CD4-positive, alpha-beta T cell treated with Interferon gamma for 1 hour (primary cell): ENCODE results near the gene TATDN2.
"Not testable (repeated sequence)": the region's sequence is repeated elsewhere in the genome, so short reads cannot be mapped to it uniquely, and the experiment has no call there.

Source experiments
- DNase-seq: peaks from one replicate; pipeline ENCODE4 v3.0.0-alpha.2; 2020

TATDN2 gene

DNA sequence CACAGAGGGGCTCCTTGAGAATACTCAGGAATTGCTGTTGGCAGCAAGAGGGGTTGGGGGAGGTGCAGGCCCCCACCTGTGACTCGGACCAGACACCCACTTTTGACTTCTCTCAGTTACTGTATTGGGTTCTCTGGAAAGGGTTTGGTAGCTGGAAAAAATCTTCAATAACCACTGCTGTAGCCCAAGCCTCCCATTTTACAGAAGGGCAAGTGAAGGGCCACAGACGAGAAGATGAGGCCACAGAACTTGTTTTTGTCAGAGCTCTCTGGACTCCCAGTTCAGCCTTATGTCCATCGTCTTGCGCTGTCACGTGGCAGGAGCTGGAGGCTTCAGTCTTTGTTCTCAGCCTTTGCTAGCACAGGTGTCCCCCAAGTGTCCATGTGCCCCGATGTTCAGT, 12.7 kb upstream of the TATDN2 start:
- DNase-seq = no peak

DNA sequence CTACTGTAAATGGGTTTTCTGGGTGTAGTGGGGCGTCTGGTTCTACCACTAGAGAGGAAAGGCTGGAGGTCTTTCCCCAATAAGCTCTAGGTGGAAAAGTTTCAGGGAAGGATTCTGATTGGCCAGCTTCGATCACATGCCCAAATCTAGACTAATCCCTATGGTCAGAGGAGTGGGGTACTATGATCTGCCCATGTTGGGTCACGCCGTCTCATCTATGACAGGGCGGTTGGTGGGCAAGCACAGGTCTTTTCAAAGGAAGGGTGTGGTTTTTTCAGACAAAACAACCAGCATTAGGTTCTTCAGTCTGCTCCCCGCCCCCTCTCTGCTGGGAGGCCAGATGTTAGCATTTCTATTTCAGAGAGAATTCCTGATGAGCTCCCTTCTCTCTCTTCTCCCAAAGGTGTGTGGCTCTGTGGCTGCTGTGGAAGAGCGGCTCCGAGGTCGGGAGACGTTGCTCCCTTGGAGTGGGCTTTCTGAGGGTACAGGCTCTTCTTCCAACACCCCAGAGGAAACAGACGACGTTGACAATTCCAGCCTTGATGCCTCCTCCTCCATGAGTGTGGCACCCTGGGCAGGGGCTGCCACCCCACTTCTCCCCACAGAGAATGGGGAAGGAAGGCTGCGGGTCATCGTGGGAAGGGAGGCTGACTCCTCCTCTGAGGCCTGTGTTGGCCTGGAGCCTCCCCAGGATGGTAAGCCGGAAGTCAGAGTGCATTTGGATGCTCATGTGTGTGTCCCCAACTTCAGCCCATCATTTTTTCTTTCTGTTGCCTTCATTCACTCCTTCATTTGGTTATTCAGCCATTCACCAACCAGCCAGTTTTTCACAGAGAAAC, 9.7 kb upstream of the TATDN2 start:
- DNase-seq = peak; percentile 39

DNA sequence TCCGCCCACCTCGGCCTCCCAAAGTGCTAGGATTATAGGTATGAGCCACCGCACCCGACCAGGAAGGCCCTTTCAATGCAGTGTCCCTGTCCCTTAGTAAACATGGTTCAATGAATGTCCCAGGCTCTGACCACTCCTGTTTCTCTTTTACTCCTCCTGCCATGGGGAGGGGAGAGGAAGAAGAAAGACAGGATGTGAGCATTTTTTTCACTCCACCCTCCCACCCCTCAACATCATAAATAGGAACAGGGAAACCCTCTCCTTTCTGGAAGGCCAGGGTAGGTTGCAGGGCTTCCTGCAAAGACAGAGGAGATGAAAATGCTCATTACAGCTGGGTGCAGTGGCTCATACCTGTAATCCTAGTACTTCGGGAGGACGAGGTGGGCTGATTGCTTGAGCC, 7.5 kb upstream of the TATDN2 start:
- DNase-seq = no peak

DNA sequence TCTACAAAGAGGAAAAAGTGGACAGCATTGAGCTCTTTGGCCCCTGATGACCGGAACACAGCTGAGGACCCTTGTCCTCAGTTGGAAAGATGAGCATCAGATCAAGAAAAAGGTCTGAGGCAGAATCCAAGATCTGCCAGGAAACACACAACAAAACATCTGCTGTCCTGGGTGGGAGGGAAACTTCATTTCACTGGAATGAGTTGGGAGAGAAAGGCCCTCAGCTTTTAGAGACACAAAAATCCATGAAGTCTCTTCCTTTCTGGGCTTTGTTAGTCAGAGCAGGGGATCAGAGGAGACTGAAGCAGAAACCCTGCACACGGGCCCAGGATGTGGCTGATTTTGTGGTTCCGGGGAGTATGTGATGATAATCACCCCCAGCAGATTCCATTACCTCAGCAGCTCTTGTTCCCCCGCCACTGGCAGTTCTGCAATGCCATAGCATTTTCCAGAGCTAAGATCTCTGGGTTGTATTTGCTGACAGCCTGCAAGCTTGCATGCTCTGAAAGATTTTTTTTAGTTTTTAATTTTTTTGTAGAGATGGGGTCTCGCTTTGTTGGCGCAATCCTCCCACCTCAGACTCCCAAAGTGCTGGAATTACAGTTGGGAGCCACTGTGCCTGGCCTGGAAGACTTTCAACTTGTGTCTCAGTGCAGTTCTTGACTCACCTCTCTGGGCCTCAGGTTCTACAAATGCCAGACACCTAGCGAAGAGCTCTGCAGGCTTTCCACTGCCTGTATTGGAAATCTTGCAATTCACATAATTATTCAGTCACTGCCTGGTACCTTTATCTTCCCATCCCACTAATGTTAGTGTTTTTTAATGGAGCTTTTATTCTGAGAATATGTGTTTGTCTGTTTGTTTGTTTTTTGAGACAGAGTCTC, 5.8 kb upstream of the TATDN2 start:
- DNase-seq = peak; percentile 56

DNA sequence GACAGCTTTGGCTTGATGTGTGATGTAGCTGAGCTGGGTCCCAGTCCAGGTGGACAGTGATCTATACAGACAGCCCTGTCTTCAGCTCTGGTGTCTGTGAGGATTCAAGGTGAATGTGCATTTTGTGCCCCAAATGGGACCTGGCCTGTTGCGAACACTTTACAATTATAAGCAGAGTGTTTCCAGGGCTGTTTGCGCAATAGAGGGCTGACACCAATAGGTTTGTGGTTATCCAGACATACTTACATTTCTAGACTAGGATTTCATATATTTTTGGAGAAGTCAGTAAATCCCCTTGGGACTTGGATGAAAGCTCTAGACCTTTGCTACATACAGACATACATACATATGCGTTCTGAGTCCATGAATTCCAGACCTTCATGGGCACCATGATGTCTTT, 4.2 kb upstream of the TATDN2 start:
- no peak for DNase-seq

DNA sequence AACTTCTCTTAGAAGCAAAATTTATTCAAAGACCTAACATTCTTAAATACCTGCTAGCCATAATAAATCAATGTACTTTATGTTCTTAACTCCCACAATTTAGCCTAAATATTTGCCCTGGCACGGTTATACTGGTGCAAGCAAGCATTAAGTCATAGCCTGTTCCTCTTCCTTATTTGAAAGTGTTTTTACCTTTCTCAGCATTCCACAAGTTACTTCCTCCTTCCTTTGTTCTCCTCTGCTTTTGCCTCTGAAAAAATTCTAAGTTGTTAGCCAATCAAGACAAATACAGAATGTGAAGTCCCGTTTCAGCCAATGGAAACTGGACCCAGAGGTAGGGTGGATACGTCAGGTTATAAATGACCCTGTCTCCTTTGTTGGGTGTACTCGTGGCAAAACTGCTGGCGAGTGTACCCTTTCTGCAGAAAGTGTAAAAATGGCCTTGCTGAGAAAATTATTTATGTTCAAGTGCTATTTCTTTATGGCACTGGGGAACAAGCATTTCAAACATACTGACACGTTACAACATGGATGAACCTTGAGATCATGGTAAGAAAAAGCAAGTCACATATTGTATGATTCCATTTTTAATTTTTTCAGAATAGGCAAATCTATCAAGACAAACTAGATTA, 3.1 kb upstream of the TATDN2 start:
- no peak for DNase-seq

DNA sequence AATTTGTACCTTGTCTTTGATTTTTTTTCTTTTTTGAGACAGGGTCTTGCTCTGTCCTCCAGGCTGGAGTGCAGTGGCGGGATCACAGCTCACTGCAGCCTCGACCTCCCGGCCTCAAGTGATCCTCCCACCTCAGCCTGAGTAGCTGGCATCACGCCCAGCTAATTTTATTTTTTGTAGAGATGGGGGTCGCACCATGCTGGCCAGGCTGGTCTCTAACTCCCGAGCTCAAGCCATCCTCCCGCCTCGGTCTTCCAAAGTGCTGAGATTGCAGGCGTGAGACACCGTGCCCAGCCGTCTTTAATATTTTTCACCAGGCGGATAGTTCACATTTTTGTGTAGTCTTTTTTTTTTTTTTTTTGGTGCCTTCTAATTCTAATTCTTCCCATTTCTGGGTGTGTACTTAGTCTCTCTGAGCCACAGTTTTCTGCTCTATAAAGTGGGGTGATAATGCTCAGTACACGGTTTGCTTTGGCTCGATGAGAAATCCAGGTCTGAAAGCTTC, 528 bp upstream of the TATDN2 start:
- DNase-seq = no peak

DNA sequence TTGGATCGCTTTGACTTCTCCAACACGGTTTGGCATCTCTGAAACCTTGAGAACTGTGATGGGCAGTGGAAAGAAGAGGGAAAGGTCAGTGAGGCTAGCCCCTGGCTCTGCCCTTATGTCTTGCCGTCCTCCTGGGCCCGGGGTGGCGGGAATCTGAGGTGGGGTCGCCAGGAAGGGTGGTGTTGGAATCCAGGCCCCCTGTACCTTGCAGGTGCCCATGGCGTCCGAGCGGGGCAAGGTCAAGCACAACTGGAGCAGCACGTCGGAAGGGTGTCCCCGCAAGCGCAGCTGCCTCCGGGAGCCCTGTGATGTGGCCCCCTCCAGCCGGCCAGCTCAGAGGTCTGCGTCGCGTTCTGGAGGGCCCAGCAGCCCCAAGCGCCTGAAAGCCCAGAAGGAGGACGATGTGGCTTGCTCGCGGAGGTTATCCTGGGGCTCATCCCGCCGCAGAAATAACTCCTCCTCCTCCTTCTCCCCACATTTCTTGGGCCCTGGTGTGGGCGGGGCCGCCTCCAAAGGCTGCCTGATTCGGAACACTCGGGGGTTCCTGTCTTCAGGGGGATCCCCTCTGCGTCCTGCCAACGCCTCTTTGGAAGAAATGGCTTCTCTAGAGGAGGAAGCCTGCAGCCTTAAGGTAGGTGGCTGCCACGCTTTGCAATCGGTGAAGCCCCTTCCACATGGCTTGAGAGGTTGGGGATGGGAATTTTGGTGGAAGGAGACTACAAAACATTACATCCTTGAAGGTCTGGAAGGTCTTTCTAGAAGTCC, 907 bp downstream of the TATDN2 start:
- peak; percentile 20 for DNase-seq

DNA sequence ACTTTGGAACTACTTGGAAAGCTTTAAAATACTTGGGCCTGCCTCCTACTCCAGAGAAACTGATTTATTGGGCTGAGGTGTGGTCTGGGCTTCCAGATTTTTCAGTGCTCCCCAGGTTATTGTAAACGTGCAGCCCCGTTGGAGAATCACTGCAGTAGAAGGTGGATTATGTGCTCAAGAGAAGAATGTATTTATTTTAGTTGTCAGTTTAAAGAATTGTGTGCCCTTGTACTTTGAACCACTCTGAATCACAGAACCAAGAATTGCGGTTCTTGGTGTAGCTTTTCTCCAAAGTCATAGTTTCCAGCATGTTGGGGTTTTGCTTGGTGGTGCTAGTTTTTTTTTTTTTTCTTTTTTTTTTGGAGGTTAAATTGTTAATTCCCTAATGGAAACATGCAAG, 1.6 kb downstream of the TATDN2 start:
- no peak for DNase-seq

DNA sequence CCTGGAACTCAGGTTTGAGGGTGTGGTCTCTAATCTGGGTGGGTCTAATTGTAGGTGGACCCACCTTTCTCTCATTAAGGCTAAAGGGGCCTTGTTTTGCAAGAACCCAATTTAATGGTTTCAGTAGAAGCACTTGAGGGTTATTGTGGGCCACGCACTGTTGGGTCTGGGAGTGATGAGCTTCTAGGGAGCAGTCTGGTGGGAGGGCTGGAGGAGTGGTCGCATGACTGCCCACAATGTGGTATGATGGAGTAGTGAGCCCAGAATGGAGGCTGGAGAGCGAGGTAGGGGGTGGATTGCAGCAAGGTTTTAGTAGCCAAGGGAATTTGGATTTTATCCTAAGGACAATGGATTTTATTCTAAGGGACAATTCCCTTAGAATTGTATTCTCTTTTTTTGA, 2.7 kb downstream of the TATDN2 start:
- no peak for DNase-seq

DNA sequence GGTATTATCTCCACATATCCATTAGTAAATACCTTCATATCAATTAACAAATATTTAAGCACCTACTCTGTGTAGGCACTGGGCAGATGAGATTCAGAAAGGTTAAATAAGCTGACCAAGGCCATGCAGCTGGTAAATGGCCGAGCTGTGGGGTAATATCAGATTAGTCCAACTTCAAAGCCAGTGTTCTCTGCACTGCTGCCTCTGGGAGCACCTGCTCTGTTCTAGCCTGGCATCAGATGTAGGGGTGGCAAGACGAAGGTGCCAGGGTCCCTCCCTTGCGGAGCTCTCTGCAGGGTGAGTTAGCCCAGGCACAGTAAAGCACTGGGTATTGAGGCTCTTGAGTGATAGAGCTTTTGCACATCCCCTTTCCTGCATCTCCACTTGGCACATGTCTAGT, 5.5 kb downstream of the TATDN2 start:
- DNase-seq = no peak

DNA sequence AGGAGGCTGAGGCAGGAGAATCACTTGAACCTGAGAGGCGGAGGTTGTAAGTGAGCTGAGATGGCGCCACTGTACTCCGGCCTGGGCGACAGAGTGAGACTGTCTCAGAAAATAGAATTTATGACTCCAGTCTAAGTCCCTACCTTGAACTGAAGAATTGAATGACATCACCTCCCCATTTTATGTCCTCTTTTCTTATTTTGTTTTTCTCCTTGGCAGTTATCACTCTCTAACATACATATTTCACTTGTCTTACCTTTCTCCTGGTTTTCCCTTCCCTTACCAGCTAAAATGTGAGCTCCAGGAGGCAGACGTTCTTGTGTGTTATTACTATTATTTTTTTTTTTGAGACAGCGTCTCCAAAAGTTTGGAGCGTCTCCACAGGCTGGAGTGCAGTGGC, 7.6 kb downstream of the TATDN2 start:
- DNase-seq = no peak

DNA sequence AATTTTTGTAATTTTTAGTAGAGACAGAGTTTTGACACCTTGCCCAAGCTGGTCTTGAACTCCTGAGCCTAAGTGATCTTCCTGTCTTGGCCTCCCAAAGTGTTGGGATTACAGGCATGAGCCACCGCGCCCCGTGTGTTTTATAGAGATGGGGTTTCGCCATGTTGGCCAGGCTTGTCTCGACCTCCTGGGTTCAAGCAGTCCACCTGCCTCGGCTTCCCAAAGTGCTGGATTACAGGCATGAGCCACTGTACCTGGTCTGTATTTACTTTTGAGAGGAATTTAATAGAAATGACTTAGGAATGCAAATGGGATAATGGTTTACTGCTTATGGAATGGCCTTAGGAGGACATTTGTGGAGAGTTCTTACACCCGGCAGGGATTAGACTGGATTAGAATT, 10.8 kb downstream of the TATDN2 start:
- DNase-seq = no peak

DNA sequence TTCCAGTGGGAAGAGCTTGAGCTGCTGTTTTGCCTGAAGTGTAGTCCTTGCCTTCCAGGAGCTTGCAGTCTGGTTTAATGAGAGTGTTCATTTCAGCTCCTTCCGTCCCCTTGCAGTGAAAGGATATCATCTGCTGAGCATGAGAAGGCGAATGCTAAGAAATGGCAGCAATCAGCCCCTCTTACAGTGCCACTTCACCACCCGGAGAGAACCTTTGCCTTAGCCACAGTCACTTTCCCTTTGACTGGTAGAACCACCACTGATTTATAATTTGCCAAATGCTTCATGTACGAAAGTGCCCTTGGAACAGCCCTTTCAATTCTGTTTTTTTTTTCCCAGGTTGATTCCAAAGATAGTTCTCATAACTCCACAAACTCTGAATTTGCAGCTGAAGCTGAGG, 11.5 kb downstream of the TATDN2 start:
- no peak for DNase-seq

DNA sequence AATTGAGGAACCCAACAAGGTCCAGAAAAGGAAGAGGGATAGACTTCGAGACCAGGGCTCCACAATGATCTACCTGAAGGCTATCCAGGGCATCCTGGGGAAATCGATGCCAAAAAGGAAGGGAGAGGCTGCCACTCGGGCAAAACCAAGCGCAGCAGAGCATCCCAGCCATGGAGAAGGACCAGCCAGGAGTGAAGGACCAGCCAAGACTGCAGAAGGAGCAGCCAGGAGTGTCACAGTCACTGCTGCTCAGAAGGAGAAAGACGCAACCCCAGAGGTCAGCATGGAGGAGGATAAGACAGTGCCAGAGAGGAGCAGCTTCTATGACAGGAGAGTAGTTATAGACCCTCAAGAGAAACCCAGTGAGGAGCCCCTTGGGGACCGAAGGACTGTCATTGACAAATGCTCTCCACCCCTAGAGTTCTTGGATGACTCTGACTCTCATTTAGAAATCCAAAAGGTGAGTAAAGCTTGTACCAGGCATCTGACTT, 12.0 kb downstream of the TATDN2 start:
- DNase-seq = no peak

DNA sequence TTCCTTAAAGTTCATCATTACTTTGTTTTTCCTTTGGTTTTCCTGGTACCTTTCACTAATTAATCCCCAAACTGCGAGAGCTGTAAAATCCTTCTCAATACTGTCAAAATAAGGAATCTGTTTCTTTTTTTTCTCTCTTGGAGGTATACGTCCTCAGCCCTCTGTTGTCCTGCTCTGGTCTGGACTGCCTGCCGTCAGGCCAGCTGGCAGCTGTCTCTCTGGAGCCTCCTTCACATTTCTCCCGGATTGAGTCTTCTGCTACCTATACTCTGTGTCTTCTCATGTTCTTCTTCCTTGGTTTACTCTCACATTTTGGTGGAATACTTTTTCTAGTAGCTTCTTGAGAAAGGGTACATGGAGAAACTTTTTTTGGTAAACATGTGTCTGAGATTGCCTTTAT, 13.8 kb downstream of the TATDN2 start:
- DNase-seq = no peak

DNA sequence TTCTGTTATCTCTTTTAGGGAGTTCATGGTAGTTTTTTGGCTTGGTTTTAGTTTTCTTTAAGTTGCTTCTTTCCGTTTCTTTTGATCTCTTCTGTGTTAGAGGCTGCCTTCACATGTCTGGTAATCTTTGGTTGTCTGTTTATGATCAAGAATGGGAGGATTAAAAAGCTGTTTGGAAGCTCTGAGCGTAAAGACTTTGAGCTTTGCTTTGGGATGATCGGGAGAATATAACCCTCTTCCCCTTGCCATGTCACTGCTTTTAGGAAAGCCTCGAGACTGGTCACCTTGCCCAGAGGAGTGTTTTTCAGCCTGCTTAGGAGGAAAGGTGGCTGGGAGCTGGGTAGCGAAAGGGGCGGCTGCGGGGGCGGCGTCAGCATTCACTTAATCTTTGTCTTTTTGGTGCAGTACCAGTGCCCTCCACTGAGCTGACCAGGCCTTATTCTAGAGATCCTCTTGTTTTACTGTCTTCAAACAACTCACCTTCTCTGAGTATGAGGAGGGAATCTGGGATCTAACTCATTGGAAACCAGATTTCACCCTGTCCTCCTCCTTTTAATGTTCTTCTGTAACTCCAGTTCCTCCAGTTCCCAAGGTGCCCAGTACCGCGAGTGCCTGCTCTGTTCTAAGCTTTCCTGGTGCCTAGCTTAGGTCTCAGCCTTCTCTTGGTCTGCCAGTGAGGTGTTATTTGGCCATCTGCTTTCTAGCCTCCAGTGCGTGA, 15.5 kb downstream of the TATDN2 start:
- DNase-seq = peak; percentile 43

DNA sequence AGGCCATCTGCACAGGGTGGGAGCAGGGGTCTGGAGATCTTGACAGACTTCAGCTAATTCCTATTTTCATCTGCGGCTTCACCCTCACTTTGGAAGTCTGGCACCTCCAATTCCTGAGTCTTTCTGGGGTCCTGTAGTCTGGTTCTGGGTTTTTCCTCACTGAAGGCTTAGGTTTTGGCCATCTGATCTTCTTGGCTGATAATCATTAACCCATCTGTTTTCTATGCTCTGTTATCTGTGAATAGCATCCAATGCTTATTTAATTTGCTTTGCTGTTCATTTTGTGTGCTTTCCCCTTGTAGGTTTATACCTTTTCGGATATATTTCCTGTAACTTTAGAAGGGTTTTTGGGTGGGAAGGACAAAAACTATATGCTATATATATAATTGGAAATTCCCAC, 17.6 kb downstream of the TATDN2 start:
- no peak for DNase-seq

DNA sequence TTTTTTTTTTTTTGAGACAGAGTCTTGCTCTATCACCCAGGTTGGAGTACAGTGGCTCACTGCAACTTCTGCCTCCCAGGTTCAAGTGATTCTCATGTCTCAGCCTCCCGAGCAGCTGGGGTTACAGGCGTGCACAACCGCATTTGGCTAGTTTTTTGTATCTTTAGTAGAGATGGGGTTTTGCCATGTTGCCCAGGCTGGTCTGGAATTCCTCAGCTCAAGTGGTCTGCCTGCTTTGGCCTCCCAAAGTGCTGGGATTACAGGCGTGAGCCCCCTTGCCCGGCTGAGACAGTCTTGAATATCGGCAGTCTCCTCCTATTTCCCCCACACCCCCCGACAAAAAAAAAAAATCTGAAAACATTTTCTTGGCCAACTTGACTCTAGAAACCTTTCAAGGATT, 18.7 kb downstream of the TATDN2 start:
- not testable (repeated sequence) for DNase-seq

DNA sequence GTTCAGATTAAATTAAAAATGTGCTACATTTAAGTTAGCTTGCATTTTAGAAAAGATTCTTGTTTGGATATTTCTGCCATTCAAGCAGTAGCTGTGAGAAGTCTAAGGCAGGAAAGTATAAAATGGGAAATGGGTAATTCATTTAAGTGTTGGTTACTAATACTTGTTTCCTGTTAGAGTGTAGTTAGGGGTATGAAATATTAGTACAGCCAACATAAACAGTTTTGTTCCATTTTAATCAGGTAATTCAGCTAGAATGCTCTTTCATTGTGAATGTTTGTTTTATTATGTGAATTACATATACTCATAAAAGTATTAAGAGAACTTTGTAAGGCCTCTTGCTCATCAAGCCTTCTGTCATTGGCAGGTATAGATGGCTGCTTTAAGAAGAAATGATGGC, 19.9 kb downstream of the TATDN2 start:
- DNase-seq = no peak

DNA sequence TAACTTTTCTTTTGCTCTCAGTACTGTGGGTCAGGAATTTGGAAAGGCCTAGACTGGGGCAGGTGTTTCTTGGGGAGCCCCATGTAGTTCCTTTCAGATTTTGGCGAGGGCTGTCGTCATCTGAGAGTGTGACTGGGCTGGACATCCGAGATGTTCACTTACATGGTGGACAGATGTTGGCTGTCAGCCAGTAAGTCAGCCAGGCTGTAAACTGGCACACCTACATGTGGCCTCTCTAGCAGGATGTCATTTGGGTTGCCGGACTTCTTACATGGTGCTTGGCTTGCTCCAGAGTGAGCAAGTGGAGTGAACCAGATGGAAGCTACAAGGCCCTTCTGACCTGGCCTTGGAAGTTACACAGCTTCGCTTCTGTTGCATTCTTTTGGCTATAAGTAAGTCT, 20.7 kb downstream of the TATDN2 start:
- DNase-seq = no peak

DNA sequence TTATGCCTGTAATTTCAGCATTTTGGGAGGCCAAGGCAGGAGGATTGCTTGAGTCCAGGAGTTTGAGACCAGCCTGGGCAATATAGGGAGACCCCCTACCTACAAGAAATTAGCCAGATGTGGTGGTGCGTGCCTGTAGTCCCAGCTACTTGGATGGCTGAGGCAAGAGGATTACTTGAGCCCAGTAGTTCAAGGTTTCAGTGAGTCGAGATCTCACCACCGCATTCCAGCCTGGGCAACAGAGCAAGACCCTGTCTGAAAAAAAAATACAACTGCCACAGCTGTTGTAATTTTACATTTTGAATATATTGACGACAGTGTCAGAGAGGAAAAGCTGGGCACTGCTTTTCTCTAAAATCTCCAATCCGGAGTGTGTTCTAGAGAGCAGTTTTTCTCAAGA, 21.2 kb downstream of the TATDN2 start:
- DNase-seq = no peak
